Measurements from ENCODE around the gene C1orf210. TPM values are rescaled to one million over a fixed set of nuclear protein-coding genes. Genes with fewer than 3 reads are reported as not detected.

Gene C1orf210
- total and polyA plus RNA-seq, 2 of the 4 experiments (the other 2 are of a cell fraction), result not detected

GRCh38 chr1:43292679-43293078 lies 7.3 kb upstream of the C1orf210 start:
- Histone ChIP-seq H3K9ac (ENCODE audit: low read depth, low read length) (no peak overlapping the region), H4K91ac (ENCODE audit: insufficient read depth, low read depth, low read length) (no peak overlapping the region), H4K8ac (ENCODE audit: low read depth in 2 of 2, low read length in 2 of 2) (no peak overlapping the region), H3K4me2 (ENCODE audit: low read depth, low read length) (no peak overlapping the region), H3K79me1 (ENCODE audit: low read depth in 1 of 2, low read length in 2 of 2) (no peaks in the 10 kb centered on the region), H3K18ac (ENCODE audit: low read depth, low read length) (no peak overlapping the region), H3K56ac (ENCODE audit: extremely low read depth, insufficient read depth, low read length) (no peak overlapping the region), H2BK120ac (ENCODE audit: low read depth, low read length) (no peak overlapping the region), H3K4ac (ENCODE audit: low read depth, low read length) (no peak overlapping the region), H3K27me3 (ENCODE audit: control insufficient read depth, insufficient read depth, low read length) (peaks cover 17% of the 10 kb centered on the region), H3K9me1 (ENCODE audit: insufficient read depth, low read length) (peaks cover 3% of the 10 kb centered on the region; the same call in 1 of the 2 replicates), H3K14ac (replicated peaks; ENCODE audit: low read depth, low read length) (no peak overlapping the region), H4K5ac (ENCODE audit: low read depth, low read length) (no peak overlapping the region), H3K9me3 (ENCODE audit: control insufficient read depth, insufficient read depth, low read length) (no peaks in the 10 kb centered on the region), H3K36me3 (ENCODE audit: control insufficient read depth, insufficient read depth, low read length) (no peaks in the 10 kb centered on the region), H3K23ac (ENCODE audit: low read depth, low read length) (no peak overlapping the region), H2BK15ac (ENCODE audit: low read depth, low read length) (no peak overlapping the region), H2AK5ac (ENCODE audit: low read depth, low read length) (no peak overlapping the region), H2AFZ (replicated peaks; ENCODE audit: low read length, poor library complexity) (no peak overlapping the region), H2AK9ac (replicated peaks; ENCODE audit: low read depth, low read length, poor library complexity) (no peak overlapping the region), H4K20me1 (ENCODE audit: insufficient read depth, low read length) (no peaks in the 10 kb centered on the region), H3K27ac (ENCODE audit: insufficient read depth, low read length) (no peak overlapping the region), H2BK5ac (ENCODE audit: low read depth, low read length, poor library complexity, severe bottlenecking) (no peak overlapping the region), H2BK20ac (ENCODE audit: low read depth, low read length) (no peak overlapping the region), H3K4me1 (ENCODE audit: control insufficient read depth, insufficient read depth, low read length) (peaks cover 10% of the 10 kb centered on the region), H3K4me3 (ENCODE audit: insufficient read depth, low read depth, low read length) (no peak overlapping the region)
- intact Hi-C loops (cut with micrococcal nuclease) (no loop called here), dilution Hi-C loops (cut with HindIII; ENCODE audit: low sequenced_read_pairs, unreplicated experiment) (no loop called here), in situ Hi-C loops (cut with MboI; ENCODE audit: low sequenced_read_pairs) (no loop called here)
- no peak for TF ChIP-seq MXI1 (IDR thresholded peaks at IDR 0.05; ENCODE audit: borderline replicate concordance, low read depth, low read length)
- ChIA-PET POLR2A (ENCODE audit: unreplicated experiment) (interaction anchor here (0.6 kb wide), 1 partner anchor 89 kb away, joined by 8 read pairs; no protein-coding TSS in a partner anchor), CTCF (no interaction called here)
- ATAC-seq (ENCODE audit: low read depth) (no peak), DNase-seq (no peak)
- BruUV-seq (replicated peaks), result no TSS peak
- WGBS, 2 experiments (ENCODE audit: extremely low coverage in 2 of 2, insufficient read length in 1 of 2), result 56% methylated on average over 3 of the region's 5 CpGs; no CpG with 5 or more reads in 1 of the 2 experiments
